Colonic mucosa (tissue), 4 donors: ENCODE measurements around the gene NDRG4. TPM values are rescaled to one million over a fixed set of nuclear protein-coding genes. Genes with fewer than 3 reads are reported as not detected.

Source experiments
- DNase-seq: peaks from one replicate; pipeline ENCODE4 v3.0.0-alpha.2; 2020
- H3K27ac ChIP-seq: fragments of 200-600 bp; one replicate; pipeline ENCODE4 v1.8.0; 2021
- H3K27me3 ChIP-seq: fragments of 200-600 bp; one replicate; pipeline ENCODE4 v1.8.0; 2021
- H3K36me3 ChIP-seq: fragments of 200-600 bp; one replicate; pipeline ENCODE4 v1.8.0; 2021
- H3K4me1 ChIP-seq: fragments of 200-600 bp; one replicate; pipeline ENCODE4 v1.8.0; 2021; ENCODE audit warnings: mild to moderate bottlenecking
- H3K4me3 ChIP-seq: fragments of 200-600 bp; one replicate; pipeline ENCODE4 v1.8.0; 2021
- H3K9ac ChIP-seq, 2 donors: one replicate each; pipeline ENCODE4 v1.7.0; 2013; ENCODE audit warnings: control low read depth in 2 of 2, low read depth in 2 of 2, low read length in 2 of 2
- H3K9me3 ChIP-seq: fragments of 200-600 bp; one replicate; pipeline ENCODE4 v1.8.0; 2021
- CTCF ChIP-seq: fragments of 200-600 bp; IDR thresholded peaks from one replicate; pipeline ENCODE4 v1.8.0; 2022; ENCODE audit warnings: antibody characterized with exemption, mild to moderate bottlenecking
- intact Hi-C: fragments of 100-400 bp; cut with DNase I; formaldehyde crosslinking; loops from one replicate; pipeline ENCODE4 v1.14.1; 2022
- total RNA-seq, 2 donors: library from RNA; stranded (reverse); fragmentation: NEBNext Ultra II Directional in 1 of 2; extraction: Animal tissue kit (Norgen Biotek cat#: 25700) in 1 of 2; gene quantifications; one replicate each; pipeline ENCODE4 v1.2.1, GENCODE V29; 2021
- donor health status: healthy.
- donor health status: DM: no; HTN: no; CAD: no.
- donor health status: DM: no; HTN: no; CAD: no.

NDRG4 gene
- total RNA-seq, 2 donors from 2014 or later = 3.0 to 9.8 TPM

DNA sequence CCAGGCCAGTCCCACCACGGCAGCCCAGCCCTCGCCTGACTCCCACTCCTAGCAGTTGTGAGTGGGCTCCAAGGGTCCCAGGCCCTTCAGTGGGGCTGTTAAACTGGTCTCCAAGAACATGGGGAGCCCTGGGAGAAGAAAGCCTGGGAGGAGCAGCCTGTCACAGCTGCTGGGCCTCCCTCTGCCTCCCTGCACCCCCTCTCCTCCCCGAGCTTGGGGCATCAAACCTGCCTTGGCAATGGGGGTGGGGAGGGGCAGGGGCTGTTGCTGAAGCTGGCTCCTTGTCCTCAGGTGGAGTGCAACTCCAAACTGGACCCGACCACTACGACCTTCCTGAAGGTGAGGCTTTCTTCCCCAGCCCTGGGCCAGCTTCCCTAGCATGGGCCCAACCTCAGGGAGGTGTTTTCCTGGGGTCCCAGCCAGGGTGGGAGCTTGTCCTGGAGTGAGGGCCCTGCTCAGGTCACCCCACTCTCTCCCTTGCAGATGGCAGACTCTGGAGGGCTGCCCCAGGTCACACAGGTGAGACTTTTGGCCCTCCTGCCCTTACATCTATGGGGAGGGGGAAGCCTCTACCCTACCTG lies 8.8 kb downstream of the NDRG4 start:
- Histone ChIP-seq H3K9me3 (no peaks in the 10 kb centered on the region), H3K27ac (no peak overlapping the region), H3K4me1 (no peaks in the 10 kb centered on the region), H3K4me3 (no peak overlapping the region), H3K27me3 (no peaks in the 10 kb centered on the region), H3K9ac (no peak overlapping the region), H3K36me3 (no peaks in the 10 kb centered on the region)
- TF ChIP-seq CTCF = no peak
- DNase-seq = no peak
- intact Hi-C loops = no loop called here

DNA sequence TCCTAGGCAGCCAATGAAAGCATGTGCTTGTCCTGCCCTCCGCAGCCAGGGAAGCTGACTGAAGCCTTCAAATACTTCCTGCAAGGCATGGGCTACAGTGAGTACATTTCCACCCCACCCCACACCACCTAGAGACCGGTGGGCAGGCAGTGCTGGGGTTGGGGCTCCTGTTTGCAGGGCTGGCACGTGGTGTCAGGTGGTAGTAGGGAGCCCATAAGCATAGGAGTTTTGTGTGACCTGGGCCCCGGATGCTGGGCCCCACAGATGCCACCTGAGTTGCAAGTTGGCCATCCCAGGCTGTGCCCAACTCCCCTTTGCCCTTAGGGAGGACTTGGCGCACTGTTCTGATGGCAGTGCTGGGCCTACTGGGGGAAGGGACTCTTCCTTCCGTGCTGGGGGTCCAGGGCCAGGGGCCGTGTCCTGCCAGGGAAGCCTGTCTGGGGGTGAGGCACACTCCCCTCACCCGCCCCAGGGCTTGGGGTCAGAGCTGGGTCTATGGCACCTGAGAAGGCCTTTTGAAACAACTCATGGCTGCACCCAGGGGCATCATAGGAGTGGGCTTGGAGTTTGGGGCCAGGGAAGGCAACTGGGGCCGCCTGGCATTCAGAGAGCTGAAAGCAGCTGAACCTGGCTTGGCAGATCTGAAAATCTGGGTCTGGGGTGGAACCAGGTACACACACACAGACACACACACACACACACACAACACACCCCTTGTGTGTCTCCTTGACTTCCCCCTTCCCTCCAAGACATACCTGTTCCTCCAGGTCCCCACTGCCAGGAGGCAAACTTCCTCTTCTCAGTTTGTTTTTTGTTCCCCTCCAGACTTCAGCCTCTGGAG lies 9.5 kb downstream of the NDRG4 start:
- H3K27ac ChIP-seq = no peak overlapping the region
- intact Hi-C loops = loop anchor here (5.0 kb wide), 2 partner anchors 153 to 248 kb away; no protein-coding TSS in a partner anchor
- no peaks in the 10 kb centered on the region for H3K27me3 ChIP-seq
- TF ChIP-seq CTCF = no peak
- H3K9me3 ChIP-seq = no peaks in the 10 kb centered on the region
- H3K4me1 ChIP-seq = no peaks in the 10 kb centered on the region
- no peak overlapping the region for H3K4me3 ChIP-seq
- DNase-seq = no peak
- no peak overlapping the region for H3K9ac ChIP-seq
- H3K36me3 ChIP-seq = no peaks in the 10 kb centered on the region

GRCh38 chr16:58510097-58510775 lies 10.3 kb downstream of the NDRG4 start:
- Histone ChIP-seq H3K27me3 (no peaks in the 10 kb centered on the region), H3K9me3 (no peaks in the 10 kb centered on the region), H3K36me3 (no peaks in the 10 kb centered on the region), H3K9ac (no peak overlapping the region), H3K4me1 (peaks cover 3% of the 10 kb centered on the region), H3K27ac (no peak overlapping the region), H3K4me3 (no peak overlapping the region)
- no peak for DNase-seq
- intact Hi-C loops = loop anchor here (5.0 kb wide), 2 partner anchors 152 to 247 kb away; no protein-coding TSS in a partner anchor
- TF ChIP-seq CTCF = no peak

DNA sequence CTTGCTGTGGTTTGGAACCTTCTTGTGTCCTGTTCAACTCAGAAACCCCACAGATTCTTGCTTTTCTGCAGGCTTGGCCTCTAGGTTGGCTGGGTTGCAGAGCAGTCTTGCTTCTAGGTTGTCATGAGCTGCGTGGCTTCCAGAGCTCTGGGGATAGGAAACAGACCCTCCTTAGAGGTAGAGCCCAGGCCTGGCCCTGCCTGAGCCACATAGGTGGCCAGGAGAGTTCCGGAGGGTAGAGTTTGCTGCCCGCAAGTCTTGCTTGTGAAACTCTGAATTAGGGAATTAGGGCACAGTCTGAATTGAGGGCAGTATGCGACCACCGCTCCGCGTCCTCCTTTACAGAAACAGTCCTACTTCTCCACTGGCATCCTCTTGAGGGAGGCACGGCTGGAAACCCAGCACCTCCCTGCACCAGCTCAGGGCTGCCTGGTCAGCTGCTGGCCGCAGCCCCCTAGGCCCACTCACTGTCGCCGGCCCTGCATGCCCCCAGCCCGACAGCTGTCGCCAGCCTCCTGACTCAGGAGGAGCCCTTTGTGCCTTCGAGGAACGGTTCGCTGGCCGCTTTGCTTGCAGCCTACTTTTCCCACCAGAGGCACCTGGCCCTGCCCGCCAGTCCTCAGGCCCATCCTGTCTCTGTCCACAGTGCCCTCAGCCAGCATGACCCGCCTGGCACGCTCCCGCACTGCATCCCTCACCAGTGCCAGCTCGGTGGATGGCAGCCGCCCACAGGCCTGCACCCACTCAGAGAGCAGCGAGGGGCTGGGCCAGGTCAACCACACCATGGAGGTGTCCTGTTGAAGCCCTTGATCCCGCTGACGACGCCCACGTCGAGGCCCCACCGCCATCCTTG lies 11.1 kb downstream of the NDRG4 start:
- no peaks in the 10 kb centered on the region for H3K36me3 ChIP-seq
- intact Hi-C loops = loop anchor here (5.0 kb wide), 2 partner anchors 151 to 246 kb away; no protein-coding TSS in a partner anchor
- H3K9ac ChIP-seq = no peak overlapping the region
- no peak for TF ChIP-seq CTCF
- no peak overlapping the region for H3K4me3 ChIP-seq
- H3K9me3 ChIP-seq = no peaks in the 10 kb centered on the region
- no peaks in the 10 kb centered on the region for H3K27me3 ChIP-seq
- DNase-seq = no peak
- H3K4me1 ChIP-seq = peaks cover 3% of the 10 kb centered on the region
- no peak overlapping the region for H3K27ac ChIP-seq
